Neural cell (in vitro differentiated cells): ENCODE results near the gene CFAP43. TPM values are rescaled to one million over a fixed set of nuclear protein-coding genes. Genes with fewer than 3 reads are reported as not detected.
"Not testable (repeated sequence)": the region's sequence is repeated elsewhere in the genome, so short reads cannot be mapped to it uniquely, and the experiment has no call there.

Source experiments
- H2AFZ ChIP-seq: fragments of 200-600, 300-800 bp; sonication (generic), shearing (Covaris generic); 2 replicates; pipeline ENCODE4 v1.6.0; 2014; ENCODE audit warnings: low read depth, mild to moderate bottlenecking, antibody characterized with exemption, low read length, moderate library complexity
- H3F3A ChIP-seq: fragments of 200-600 bp; shearing (Covaris generic); 2 replicates; pipeline ENCODE4 v1.6.1; 2016; ENCODE audit warnings: mild to moderate bottlenecking, moderate library complexity, mixed read lengths, antibody characterized with exemption, low read length; ENCODE audit not compliant: insufficient read depth, poor library complexity, severe bottlenecking
- H3K27ac ChIP-seq: fragments of 200-600, 300-800 bp; sonication (generic), shearing (Covaris generic); 2 replicates; pipeline ENCODE4 v1.5.1; 2014; ENCODE audit warnings: mild to moderate bottlenecking, low read length, moderate library complexity
- H3K27me3 ChIP-seq: fragments of 300-800, 200-600 bp; sonication (generic), shearing (Covaris generic); 2 replicates; pipeline ENCODE4 v1.6.0; 2014; ENCODE audit warnings: mild to moderate bottlenecking, low read depth, low read length, moderate library complexity; ENCODE audit not compliant: insufficient read depth
- H3K36me3 ChIP-seq: fragments of 300-800, 200-600 bp; sonication (generic), shearing (Covaris generic); 2 replicates; pipeline ENCODE4 v1.5.1; 2014; ENCODE audit warnings: mild to moderate bottlenecking, antibody characterized with exemption, low read length, moderate library complexity; ENCODE audit not compliant: insufficient read depth
- H3K4me2 ChIP-seq: fragments of 300-800, 200-600 bp; sonication (generic), shearing (Covaris generic); 2 replicates; pipeline ENCODE4 v1.6.0; 2014; ENCODE audit warnings: mild to moderate bottlenecking, low read length
- H3K4me3 ChIP-seq: fragments of 300-800, 200-600 bp; sonication (generic), shearing (Covaris generic); 2 replicates; pipeline ENCODE4 v1.5.1; 2014; ENCODE audit warnings: mild to moderate bottlenecking, low read length, moderate library complexity
- H3K79me2 ChIP-seq: fragments of 200-600 bp; shearing (Covaris generic); replicated peaks from 2 replicates; pipeline ENCODE4 v1.6.0; 2014; ENCODE audit warnings: mild to moderate bottlenecking, low read length, moderate library complexity; ENCODE audit not compliant: insufficient read depth
- H3K9ac ChIP-seq: fragments of 300-800, 200-600 bp; sonication (generic), shearing (Covaris generic); 2 replicates; pipeline ENCODE4 v1.6.1; 2016; ENCODE audit warnings: mild to moderate bottlenecking, low read length, mixed read lengths
- H3K9me2 ChIP-seq: fragments of 200-600 bp; shearing (Covaris generic); 2 replicates; pipeline ENCODE4 v1.6.1; 2016; ENCODE audit warnings: mild to moderate bottlenecking, low read length, mixed read lengths; ENCODE audit not compliant: insufficient read depth
- H3K9me3 ChIP-seq: fragments of 200-600, 300-800 bp; sonication (generic), shearing (Covaris generic); 2 replicates; pipeline ENCODE4 v1.6.1; 2016; ENCODE audit warnings: mild to moderate bottlenecking, mixed run types, low read length, moderate library complexity, mixed read lengths
- H4K20me1 ChIP-seq: fragments of 200-600 bp; shearing (Covaris generic); 2 replicates; pipeline ENCODE4 v1.6.1; 2016; ENCODE audit warnings: mild to moderate bottlenecking, mixed run types; ENCODE audit not compliant: insufficient read depth
- EP300 ChIP-seq: fragments of 450-650 bp; conservative IDR thresholded peaks from 2 replicates; pipeline ENCODE4 v1.6.1; 2014; ENCODE audit warnings: antibody characterized with exemption, mild to moderate bottlenecking, moderate library complexity; ENCODE audit not compliant: poor library complexity, severe bottlenecking
- EZH2 ChIP-seq: fragments of 200-600, 300-800 bp; shearing (Covaris generic), sonication (generic); IDR thresholded peaks from 2 replicates; pipeline ENCODE4 v1.6.1; 2014; ENCODE audit warnings: antibody characterized with exemption, low read length, borderline replicate concordance, mild to moderate bottlenecking; ENCODE audit not compliant: insufficient read depth, poor library complexity, severe bottlenecking
- MXI1 ChIP-seq: fragments of 450-650 bp; conservative IDR thresholded peaks from 2 replicates; pipeline ENCODE4 v1.6.1; 2014; ENCODE audit warnings: antibody characterized with exemption, mild to moderate bottlenecking; ENCODE audit not compliant: poor library complexity, severe bottlenecking
- POLR2AphosphoS5 ChIP-seq: IDR thresholded peaks from 2 replicates; pipeline ENCODE4 v1.6.1; 2012
- RAD21 ChIP-seq: fragments of 450-650 bp; conservative IDR thresholded peaks from 2 replicates; pipeline ENCODE4 v1.6.1; 2014; ENCODE audit warnings: antibody characterized with exemption, mild to moderate bottlenecking, moderate library complexity
- SMC3 ChIP-seq: fragments of 450-650 bp; conservative IDR thresholded peaks from 2 replicates; pipeline ENCODE4 v1.6.1; 2014; ENCODE audit warnings: antibody characterized with exemption, mild to moderate bottlenecking, moderate library complexity; ENCODE audit not compliant: poor library complexity
- TAF1 ChIP-seq: IDR thresholded peaks from 2 replicates; pipeline ENCODE4 v1.6.1; 2012; ENCODE audit warnings: low read depth
- polyA plus RNA-seq: library from polyadenylated mRNA; depleted of rRNA; stranded (reverse); fragments of >200 nt; gene quantifications from 2 replicates; pipeline ENCODE4 v1.2.3, GENCODE V29; 2014
- TF ChIP-seq, protein P1 (sequence below): fragments of 450-650 bp; IDR thresholded peaks from 2 replicates; pipeline ENCODE4 v1.5.1; 2014; ENCODE audit warnings: antibody characterized with exemption, mild to moderate bottlenecking, moderate library complexity; ENCODE audit not compliant: poor library complexity, severe bottlenecking
- TF ChIP-seq, protein P2 (sequence below): IDR thresholded peaks from 2 replicates; pipeline ENCODE4 v1.6.1; 2012; ENCODE audit warnings: borderline replicate concordance

Gene CFAP43
- polyA plus RNA-seq, 1 donor from 2014 or later: 5.0 TPM

DNA sequence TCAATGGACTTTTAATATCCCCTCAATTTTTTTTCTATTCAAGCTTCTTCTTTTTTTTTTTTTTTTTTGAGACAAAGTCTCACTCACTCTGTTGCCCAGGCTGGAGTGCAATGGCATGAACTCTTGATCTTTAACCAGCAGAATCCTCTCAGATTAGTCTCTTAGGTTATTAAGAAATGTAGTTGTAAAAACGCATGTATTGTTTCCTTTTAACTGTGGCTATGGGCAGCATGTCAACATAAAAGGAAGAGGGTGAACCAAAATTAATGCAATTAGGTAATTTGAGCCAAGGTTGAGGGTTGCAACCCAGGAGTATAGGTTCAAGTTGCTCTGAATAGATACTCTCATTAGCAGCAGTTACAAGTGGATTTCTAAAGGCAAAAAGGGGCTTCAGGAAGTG is 18.2 kb upstream of the CFAP43 start:
- H3K79me2 ChIP-seq: no peaks in the 10 kb centered on the region
- no peaks in the 10 kb centered on the region for H3F3A ChIP-seq
- H3K4me3 ChIP-seq: no peak overlapping the region
- no peaks in the 10 kb centered on the region for H3K36me3 ChIP-seq
- H2AFZ ChIP-seq: no peak overlapping the region
- H3K9me2 ChIP-seq: no peaks in the 10 kb centered on the region
- no peak overlapping the region for H3K4me2 ChIP-seq
- H3K27me3 ChIP-seq: peaks cover 23% of the 10 kb centered on the region
- no peak overlapping the region for H3K27ac ChIP-seq
- H3K9ac ChIP-seq: no peak overlapping the region
- no peaks in the 10 kb centered on the region for H3K9me3 ChIP-seq
- TF ChIP-seq TAF1: no peak
- TF ChIP-seq, protein P1, sequence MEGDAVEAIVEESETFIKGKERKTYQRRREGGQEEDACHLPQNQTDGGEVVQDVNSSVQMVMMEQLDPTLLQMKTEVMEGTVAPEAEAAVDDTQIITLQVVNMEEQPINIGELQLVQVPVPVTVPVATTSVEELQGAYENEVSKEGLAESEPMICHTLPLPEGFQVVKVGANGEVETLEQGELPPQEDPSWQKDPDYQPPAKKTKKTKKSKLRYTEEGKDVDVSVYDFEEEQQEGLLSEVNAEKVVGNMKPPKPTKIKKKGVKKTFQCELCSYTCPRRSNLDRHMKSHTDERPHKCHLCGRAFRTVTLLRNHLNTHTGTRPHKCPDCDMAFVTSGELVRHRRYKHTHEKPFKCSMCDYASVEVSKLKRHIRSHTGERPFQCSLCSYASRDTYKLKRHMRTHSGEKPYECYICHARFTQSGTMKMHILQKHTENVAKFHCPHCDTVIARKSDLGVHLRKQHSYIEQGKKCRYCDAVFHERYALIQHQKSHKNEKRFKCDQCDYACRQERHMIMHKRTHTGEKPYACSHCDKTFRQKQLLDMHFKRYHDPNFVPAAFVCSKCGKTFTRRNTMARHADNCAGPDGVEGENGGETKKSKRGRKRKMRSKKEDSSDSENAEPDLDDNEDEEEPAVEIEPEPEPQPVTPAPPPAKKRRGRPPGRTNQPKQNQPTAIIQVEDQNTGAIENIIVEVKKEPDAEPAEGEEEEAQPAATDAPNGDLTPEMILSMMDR: no peak
- no peak for TF ChIP-seq EP300
- no peak for TF ChIP-seq SMC3
- no peak for TF ChIP-seq RAD21
- TF ChIP-seq EZH2: no peak
- no peak for TF ChIP-seq POLR2AphosphoS5
- TF ChIP-seq MXI1: no peak
- TF ChIP-seq, protein P2, sequence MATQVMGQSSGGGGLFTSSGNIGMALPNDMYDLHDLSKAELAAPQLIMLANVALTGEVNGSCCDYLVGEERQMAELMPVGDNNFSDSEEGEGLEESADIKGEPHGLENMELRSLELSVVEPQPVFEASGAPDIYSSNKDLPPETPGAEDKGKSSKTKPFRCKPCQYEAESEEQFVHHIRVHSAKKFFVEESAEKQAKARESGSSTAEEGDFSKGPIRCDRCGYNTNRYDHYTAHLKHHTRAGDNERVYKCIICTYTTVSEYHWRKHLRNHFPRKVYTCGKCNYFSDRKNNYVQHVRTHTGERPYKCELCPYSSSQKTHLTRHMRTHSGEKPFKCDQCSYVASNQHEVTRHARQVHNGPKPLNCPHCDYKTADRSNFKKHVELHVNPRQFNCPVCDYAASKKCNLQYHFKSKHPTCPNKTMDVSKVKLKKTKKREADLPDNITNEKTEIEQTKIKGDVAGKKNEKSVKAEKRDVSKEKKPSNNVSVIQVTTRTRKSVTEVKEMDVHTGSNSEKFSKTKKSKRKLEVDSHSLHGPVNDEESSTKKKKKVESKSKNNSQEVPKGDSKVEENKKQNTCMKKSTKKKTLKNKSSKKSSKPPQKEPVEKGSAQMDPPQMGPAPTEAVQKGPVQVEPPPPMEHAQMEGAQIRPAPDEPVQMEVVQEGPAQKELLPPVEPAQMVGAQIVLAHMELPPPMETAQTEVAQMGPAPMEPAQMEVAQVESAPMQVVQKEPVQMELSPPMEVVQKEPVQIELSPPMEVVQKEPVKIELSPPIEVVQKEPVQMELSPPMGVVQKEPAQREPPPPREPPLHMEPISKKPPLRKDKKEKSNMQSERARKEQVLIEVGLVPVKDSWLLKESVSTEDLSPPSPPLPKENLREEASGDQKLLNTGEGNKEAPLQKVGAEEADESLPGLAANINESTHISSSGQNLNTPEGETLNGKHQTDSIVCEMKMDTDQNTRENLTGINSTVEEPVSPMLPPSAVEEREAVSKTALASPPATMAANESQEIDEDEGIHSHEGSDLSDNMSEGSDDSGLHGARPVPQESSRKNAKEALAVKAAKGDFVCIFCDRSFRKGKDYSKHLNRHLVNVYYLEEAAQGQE: no peak
- H4K20me1 ChIP-seq: no peaks in the 10 kb centered on the region

DNA sequence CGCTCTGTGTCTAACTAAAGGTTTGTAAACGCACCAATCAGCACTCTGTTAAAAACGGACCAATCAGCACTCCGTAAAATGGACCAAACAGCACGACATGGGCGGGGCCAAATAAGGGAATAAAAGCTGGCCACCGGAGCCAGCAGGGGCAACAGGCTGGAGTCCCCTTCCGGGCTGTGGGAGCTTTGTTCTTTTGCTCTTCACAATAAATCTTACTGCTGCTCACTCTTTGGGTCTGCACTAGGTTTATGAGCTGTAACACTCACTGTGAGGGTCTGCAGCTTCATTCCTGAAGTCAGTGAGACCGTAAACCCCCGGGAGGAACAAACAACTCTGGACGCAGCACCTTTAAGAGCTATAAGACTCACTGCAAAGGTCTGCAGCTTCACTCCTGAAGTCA is 16.8 kb upstream of the CFAP43 start:
- not testable (repeated sequence) for H3K9ac ChIP-seq, H3K4me2 ChIP-seq, H4K20me1 ChIP-seq, H3K9me2 ChIP-seq, H3K27ac ChIP-seq, H3K9me3 ChIP-seq, H3K27me3 ChIP-seq, H3K79me2 ChIP-seq, H3F3A ChIP-seq, H3K4me3 ChIP-seq, H3K36me3 ChIP-seq, H2AFZ ChIP-seq

DNA sequence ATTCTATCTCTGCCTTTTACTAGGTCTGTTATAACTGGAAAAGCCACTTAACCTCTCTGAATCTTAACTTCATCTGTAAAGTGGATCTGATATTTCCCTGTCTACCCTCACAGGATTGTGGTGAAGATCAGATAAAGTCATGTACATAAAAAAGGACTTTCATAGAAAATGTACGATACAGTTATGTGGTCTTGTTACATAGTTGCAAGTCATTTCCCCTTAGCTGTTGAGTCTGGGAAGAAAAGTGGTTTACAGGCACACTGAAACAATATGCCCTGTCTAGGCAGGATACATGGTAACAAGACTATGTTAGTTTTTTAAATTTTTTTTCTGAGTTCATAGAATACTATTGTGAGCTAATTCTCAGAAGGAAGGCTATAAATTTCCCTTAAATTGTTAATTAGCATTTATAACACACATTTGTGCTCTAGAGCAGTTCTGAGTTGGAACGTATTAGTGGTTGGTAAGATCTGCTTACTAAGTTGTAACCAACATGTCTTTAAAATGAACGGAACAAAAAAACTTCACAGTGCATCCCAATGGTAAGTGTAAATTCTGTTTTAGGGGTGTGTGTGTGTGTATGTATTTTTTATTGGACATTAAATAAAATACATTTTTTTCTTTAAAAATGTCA is 15.5 kb upstream of the CFAP43 start:
- Histone ChIP-seq H3K9ac (no peak overlapping the region), H4K20me1 (no peaks in the 10 kb centered on the region), H3K9me2 (no peaks in the 10 kb centered on the region), H3K36me3 (no peaks in the 10 kb centered on the region), H3K27ac (no peak overlapping the region), H3K4me2 (no peak overlapping the region), H3K4me3 (no peak overlapping the region), H2AFZ (no peak overlapping the region), H3K9me3 (no peaks in the 10 kb centered on the region), H3F3A (no peaks in the 10 kb centered on the region), H3K27me3 (no peaks in the 10 kb centered on the region), H3K79me2 (no peaks in the 10 kb centered on the region)
- TF ChIP-seq POLR2AphosphoS5 (no peak), SMC3 (no peak), EP300 (no peak), TAF1 (no peak), MXI1 (no peak), EZH2 (no peak), RAD21 (no peak)
- TF ChIP-seq, protein P2: no peak
- TF ChIP-seq, protein P1: no peak
